HG03565 (cell line): ENCODE measurements around the gene CCBE1.

ENCODE experiments used
- ATAC-seq: cut with Tn5 transposase; IDR thresholded peaks from one replicate; pipeline ENCODE4 v1.9.1; 2021; ENCODE audit warnings: mild to moderate bottlenecking, moderate library complexity; ENCODE audit not compliant: unreplicated experiment

Gene CCBE1

GRCh38 chr18:59623456-59624368 lies 73.5 kb downstream of the CCBE1 start:
- ATAC-seq = no peak

DNA sequence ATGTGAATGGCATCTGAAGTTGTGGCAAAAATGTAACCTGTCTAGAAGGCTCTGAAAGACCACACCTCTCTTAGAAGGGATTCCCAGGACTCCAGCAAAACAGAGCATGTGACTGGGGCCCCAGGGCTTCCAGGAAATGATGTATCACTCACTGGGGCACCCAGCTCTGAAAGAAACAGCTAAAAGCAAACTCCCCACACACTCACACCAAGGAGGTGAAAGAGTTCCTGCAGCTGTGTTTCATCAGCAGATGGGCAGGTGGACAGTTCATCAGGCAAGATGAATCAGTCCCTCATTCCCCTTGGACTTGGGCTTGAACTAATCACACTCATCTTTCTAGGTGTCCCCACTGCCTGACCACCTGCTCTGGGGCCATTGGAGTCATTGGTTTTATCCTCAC lies 76.2 kb downstream of the CCBE1 start:
- ATAC-seq = no peak

GRCh38 chr18:59620381-59620780 lies 76.8 kb downstream of the CCBE1 start:
- ATAC-seq = no peak

- no peak for ATAC-seq
Observed at GRCh38 chr18:59619816-59620215, 77.4 kb downstream of the CCBE1 start.

DNA sequence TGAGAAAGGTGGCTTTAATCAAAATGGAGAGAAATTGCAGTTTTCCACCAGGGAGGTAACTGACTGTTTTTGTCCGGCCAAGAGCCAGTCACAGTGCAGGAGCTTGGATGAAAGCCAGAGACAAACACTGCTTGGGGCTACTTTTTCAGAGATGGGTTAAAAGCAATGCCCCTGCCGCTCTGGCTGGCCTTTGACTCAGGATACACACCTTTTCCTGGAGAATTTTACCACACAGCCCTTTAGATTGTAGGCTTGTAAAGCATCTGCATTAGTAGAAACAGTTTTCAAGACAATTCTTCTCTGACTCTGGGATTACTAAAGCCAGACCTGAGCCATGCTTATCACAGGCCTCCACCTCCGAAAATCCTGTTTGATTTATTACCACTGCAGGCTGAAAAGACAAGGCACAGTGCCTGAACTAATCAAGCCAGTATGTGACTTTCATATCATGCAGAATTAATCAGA lies 79.7 kb downstream of the CCBE1 start:
- no peak for ATAC-seq

GRCh38 chr18:59616501-59616900 lies 80.7 kb downstream of the CCBE1 start:
- ATAC-seq = no peak

DNA sequence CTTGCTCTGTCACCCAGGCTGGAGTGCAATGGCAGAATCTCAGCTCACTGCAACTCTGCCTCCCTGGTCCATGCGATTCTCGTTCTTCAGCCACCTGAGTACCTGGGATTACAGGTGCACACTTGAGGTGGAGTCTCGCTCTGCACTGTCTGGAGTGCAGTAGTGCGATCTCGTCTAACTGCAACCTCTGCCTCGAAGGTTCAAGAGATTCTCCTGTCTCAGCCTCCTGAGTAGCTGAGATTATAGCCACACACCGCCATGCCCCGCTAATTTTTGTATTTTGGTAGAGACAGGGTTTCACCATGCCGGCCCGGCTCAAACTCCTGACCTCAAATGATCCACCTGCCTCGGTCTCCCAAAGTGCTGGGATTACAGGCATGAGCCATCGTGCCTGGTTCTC lies 83.3 kb downstream of the CCBE1 start:
- ATAC-seq = no peak

DNA sequence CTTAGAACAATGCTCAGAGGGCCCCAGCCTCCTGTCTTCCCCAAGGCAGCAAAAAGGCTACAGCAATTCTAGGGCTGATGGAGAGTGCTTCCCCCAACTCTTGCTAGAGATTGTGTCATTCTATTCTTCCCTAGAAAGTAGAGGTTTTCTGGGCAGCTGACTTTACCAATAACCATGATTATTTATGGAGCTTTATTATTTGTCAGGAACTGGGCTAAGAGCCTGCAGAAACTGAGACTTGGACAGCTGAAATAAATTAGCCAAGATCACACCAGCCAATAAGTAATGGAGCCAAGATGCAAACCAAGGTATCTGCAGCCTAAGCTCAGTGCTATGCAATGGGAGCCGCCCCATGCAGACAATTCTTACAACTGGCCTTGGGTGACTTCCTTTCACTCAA lies 84.8 kb downstream of the CCBE1 start:
- no peak for ATAC-seq

- ATAC-seq = no peak
Observed at GRCh38 chr18:59610546-59611140, 86.6 kb downstream of the CCBE1 start.

DNA sequence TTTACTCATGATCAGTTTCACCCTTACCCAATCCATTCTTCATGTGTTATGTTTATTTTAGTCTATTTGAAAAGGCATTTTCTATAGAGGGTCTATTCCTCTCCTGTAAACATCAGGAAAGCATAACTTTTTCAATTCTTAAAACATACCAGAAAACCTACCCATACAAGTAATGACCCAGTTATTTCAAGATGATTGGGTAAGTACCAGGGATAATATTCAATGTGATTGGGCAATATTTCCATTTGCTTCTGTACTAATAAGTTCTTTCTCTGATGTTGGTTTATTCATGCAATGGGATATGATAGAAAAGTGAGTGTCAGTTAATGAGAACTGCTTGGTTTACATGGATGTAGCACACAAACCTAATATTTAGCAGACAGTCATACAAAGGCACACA lies 87.6 kb downstream of the CCBE1 start:
- no peak for ATAC-seq

DNA sequence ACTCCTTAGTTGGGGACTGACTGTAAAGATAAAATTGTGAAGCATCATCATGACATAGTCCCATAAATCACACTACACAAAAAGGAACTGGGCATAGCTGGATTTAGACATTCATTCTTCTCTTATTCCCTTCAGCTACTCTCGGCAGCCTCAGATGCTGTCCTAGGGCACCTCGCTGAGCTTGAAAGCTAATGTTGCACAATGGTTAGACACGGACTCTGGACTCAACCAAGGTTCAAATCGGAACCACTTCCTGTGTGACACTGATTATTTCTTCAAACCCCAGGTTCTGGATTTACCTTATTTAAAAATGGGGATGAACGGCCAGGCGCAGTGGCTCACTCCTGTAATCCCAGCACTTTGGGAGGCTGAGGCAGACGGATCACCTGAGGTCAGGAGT lies 89.8 kb downstream of the CCBE1 start:
- ATAC-seq = no peak

DNA sequence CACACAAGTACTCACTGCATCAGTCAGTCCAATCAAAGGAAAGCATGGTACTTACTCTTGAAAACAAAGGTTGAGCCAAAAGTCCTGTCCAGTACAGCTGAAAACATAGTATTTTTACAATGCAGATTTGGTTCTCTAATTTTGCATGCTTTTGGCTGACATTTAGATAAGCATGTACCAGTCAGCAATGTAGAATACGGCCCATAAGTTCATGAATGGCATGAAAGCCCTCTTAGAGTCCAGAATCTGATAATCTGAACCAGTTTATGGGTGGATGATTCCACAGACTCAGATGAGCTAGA lies 90.2 kb downstream of the CCBE1 start:
- ATAC-seq = no peak

GRCh38 chr18:59606193-59607077 lies 90.8 kb downstream of the CCBE1 start:
- no peak for ATAC-seq

DNA sequence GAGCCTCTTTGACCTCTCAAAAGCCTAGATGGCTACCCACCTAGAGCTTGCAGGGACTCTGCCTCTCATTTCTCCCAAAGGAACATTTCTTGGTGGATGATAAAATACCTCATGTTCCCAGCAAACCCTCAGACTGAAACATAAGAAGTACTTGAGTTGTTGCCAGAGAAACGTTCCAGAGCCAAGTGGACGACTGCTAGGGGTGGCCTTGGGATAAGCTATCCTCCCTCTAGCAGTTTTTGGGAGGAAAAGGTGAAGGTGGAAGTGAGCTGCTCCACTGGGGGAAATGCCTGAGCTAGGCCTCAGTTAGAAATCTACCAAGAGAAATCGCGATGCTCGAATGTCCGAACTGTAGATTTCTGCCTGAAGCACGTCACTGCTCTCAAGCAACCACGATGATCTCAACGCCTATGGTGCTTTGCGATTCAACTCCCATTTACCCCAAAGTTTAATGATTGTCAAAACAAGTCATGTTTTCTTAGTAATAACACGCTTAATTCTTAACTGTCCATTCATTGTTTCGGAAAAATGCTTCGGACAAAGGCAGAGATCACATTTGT lies 91.5 kb downstream of the CCBE1 start:
- no peak for ATAC-seq

GRCh38 chr18:59604877-59605276 lies 92.3 kb downstream of the CCBE1 start:
- no peak for ATAC-seq

DNA sequence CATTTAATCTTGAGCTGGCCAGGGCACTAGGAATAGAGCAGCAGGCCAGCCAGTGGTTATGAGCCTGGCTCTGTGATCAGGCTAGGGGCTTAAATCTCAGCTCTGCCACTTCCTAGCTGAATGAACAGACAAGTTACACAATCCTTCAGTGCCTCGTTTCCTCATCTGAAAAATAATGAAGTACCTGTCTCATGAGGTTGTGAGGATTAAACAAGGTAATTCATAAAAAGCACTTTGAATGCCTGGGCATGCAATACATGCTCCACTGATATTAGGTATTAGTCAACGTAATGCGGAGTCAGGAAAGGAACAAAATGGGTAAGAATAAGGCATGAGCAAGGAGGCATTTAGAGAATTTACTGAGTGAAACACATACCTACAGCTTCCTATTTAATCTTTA lies 100.2 kb downstream of the CCBE1 start:
- no peak for ATAC-seq

GRCh38 chr18:59593291-59593717 lies 103.9 kb downstream of the CCBE1 start:
- ATAC-seq = no peak

DNA sequence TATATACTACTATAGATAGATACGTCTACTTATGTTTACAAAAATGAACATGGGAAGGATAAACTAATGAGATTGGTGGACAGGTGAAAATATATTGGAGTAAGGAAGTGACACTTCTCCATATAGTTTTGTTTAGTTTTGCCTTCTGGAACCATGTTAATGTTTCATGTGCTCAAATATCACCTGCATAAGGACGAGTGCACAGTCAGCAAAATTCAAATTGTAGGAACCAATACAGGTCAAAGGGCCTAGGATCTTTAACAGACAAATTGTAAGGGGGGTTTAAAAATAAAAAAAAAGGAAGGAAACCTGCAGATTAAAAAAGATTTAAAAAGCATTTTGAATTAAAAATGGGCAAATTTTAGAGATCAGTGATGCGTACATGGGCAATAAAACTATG lies 104.6 kb downstream of the CCBE1 start:
- no peak for ATAC-seq

DNA sequence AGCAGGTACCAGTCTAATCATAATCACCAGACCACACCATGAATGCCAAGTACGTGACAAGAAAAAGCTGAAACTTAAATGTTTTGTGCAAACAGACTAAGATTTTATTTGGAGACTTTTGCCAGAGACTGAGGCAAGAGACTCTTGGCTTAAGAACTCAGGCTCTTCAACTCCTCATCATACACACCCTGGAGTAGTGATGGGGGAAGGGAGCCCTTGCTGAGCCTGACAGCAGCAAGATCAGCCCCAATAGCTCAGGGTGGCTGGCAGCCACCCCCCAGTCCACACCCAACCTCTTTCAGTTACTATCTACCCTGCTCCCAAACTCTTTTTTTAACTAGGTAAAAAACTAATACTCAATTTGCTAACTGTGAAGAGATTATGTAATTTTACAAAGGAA lies 114.8 kb downstream of the CCBE1 start:
- no peak for ATAC-seq

GRCh38 chr18:59579509-59579908 lies 117.7 kb downstream of the CCBE1 start:
- ATAC-seq = no peak

DNA sequence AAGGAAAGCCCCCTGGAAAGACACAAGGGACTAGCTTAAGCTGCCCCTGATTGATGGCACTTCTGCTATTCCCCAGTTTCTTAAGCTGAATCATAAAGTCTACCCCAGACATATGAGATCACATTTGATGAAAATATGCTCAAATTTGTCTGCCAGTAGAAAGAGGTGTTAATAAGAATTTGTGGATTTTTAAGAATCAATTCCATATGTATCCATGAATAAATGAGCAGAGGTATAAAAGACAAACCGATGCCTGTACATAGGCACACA lies 119.9 kb downstream of the CCBE1 start:
- no peak for ATAC-seq
